GM12865 (cell line): ENCODE data around the gene KIFC3.
"Not testable (repeated sequence)": the region's sequence is repeated elsewhere in the genome, so short reads cannot be mapped to it uniquely, and the experiment has no call there.

Experiments used
- DNase-seq: peaks from one replicate; pipeline ENCODE4 v3.0.0; 2010; ENCODE audit warnings: low read depth
- H3K4me3 ChIP-seq: 2 replicates; pipeline ENCODE4 v1.5.1; 2011; ENCODE audit warnings: mild to moderate bottlenecking, low read depth, low read length, control low read depth
- TF ChIP-seq, protein P1 (sequence below): IDR thresholded peaks from 2 replicates; pipeline ENCODE4 v1.5.1; 2011; ENCODE audit warnings: low read length, control low read depth, low read depth, inconsistent platforms; ENCODE audit not compliant: insufficient read depth; ENCODE audit errors: missing control alignments

Gene KIFC3

DNA sequence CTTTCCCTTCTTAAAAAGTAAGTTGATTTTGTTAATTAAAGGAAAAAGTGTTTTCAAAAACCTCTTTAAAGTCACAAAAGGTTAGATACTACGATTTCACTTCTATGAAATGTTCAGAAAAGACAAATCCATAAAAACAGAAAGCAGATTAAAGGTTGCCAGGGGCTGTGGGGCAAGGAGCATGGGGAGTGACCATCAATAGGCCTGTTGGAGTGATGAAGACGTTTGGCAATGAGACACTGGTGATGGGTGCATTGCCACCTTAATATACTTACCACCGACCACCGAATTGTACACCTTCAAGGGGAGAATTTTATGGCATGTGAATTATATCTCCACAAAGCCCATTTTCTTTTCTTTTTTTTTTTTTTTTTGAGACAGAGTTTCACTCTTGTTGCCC is 19.2 kb downstream of the KIFC3 start:
- H3K4me3 ChIP-seq, result no peak overlapping the region
- TF ChIP-seq, protein P1, sequence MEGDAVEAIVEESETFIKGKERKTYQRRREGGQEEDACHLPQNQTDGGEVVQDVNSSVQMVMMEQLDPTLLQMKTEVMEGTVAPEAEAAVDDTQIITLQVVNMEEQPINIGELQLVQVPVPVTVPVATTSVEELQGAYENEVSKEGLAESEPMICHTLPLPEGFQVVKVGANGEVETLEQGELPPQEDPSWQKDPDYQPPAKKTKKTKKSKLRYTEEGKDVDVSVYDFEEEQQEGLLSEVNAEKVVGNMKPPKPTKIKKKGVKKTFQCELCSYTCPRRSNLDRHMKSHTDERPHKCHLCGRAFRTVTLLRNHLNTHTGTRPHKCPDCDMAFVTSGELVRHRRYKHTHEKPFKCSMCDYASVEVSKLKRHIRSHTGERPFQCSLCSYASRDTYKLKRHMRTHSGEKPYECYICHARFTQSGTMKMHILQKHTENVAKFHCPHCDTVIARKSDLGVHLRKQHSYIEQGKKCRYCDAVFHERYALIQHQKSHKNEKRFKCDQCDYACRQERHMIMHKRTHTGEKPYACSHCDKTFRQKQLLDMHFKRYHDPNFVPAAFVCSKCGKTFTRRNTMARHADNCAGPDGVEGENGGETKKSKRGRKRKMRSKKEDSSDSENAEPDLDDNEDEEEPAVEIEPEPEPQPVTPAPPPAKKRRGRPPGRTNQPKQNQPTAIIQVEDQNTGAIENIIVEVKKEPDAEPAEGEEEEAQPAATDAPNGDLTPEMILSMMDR, result no peak
- DNase-seq, result no peak

DNA sequence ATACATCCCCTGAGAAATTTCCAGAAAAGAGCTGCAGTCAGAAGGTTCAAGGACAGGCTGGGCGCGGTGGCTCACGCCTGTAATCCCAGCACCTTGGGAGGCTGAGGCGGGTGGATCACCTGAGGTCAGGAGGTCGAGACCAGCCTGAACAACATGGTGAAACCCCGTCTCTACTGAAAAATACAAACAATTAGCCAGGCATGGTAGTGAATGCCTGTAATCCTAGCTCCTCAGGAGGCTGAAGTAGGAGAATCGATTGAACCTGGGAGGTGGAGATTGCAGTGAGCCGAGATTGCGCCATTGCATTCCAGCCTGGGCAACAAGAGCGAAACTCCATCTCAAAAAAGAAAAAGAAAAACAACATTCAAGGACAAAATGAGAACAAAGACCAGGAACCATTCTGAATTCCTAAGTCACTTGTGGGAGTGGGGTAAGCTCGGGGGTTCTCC is 19.7 kb downstream of the KIFC3 start:
- not testable (repeated sequence) for H3K4me3 ChIP-seq, DNase-seq

DNA sequence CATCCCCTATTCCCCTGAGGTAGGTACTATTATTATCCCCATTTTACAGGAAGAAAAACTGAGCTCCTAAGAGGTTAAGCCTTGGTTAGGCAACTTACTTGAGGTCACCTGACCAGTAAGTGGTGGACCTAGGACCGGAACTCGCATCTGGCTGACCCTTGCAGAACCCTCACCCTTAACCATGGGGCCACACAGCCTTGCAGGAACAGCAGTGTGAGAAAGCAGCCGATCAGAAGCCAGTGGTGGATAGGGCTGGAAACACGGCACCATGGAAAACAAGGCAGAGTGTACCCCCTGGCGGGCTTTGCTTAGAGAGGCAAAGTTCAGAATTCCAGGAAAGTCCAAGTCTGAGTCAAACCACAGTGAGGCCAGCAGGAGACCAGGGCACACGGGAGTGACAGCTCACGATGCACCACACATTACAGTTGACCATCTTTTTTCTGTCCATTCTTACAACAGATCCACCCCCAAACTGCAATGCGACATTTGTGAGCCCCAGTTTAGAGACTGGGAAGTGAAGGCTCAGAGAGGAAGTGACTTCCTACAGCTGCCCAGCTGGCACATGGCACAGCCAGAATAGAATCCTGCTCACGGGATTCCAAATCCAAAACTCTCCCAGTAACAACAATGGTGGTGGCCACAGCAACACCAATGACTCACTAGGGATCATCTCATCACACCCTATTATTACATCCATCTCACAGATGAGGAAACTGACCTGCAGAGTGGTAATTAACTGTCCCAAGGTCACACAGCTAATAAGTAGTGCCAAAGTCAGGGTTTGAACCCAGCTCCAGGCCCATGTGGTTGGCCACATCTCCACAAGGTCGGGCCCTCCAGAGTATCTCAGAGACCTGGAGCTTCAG is 20.3 kb downstream of the KIFC3 start:
- TF ChIP-seq, protein P1, result no peak
- no peak overlapping the region for H3K4me3 ChIP-seq
- DNase-seq, result no peak

DNA sequence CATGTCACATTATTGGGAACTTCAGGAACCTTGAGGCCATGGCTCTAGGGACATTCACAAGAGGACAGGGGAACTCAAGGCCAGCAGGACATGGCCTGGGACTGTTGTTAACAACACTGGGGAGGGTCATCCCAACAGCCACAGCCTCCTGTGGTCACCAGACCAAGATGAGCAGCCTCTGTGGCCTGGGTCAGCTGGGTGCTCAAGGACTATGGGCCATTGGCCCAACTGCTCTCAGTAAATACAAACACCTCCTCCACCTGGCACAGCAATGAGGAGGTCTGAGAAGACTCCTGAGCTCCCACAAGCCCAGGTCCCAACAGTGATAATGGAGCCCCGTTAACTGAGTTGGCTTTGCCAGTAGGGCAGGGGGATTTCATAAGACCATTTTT is 20.9 kb downstream of the KIFC3 start:
- TF ChIP-seq, protein P1, result no peak
- DNase-seq, result no peak
- no peak overlapping the region for H3K4me3 ChIP-seq

DNA sequence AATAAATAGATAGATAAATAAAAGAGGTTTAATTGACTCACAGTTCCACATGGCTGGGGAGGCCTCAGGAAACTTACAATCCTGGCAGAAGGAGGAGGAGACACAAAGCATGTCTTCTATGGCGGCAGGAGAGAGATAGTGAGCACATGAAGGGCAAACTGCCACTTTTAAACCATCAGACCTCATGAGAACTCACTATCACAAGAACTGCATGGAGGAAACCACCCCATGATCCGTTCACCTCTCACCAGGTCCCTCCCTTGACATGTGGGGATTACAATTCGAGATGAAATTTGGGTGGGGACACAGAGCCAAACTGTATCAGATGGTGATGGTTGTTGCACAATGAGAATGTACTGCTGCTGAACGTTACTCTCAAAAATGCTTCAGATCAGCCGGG is 22.5 kb downstream of the KIFC3 start:
- not testable (repeated sequence) for H3K4me3 ChIP-seq, DNase-seq

DNA sequence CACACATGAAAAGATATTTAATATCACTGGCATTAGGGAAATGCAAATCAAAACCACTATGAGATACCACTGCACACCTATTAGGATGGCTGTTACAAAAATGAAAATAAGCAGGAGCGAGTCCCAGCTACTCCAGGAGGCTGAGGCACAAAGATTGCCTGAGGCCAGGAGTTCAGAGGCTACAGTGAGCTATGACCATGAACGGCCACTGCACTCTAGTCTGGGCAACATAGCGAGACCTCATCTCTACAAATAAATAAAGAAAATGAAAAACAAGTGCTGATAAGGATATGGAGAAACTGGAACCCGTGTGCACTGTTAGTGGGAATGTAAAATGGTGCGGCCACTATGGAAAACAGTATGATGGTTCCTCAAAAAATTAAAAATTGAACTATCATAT is 23.6 kb downstream of the KIFC3 start:
- H3K4me3 ChIP-seq, result no peak overlapping the region
- TF ChIP-seq, protein P1, result no peak
- no peak for DNase-seq

DNA sequence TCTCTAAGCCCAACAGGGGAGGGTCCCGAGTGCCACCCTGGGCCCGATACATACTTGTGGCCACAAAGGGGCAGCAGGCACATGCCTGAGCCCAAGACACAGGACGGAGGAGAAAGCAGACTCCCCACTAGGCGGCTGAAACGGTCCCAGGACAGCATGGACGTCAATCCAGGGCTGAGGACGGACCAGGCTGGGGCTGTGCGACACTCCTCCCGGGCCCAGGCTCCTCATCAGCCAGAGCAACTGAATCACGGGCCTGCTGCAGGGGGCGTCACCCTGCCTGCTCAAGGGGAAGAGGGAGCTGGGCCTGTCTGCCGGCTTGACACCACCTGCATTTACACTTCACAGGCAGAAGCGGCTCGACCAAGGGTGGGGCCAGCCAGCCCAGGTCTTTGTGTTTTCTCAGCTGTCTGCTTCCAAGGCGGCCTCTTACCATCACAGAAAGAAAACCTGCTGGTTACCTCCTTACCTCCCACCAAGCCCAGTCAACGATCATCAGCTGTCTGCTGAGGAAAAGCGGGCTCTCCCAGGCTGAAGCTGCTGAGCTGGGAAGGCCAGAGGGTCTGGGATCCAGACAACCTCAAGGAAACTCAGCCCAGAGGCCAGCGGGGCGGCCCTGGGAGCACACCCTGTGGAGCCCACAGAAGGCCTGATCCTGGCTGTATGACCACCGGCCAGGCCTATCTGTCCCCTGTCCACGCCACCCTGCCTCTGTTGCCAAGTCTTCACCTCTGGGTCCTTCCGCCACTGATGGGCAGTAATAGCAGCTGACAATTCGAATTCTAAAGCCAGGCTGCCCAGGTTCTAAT is 26.4 kb downstream of the KIFC3 start:
- no peak overlapping the region for H3K4me3 ChIP-seq
- peak; percentile 49 for DNase-seq
- TF ChIP-seq, protein P1, result peak; percentile 42
